HG03064 (cell line): ENCODE results near the gene TRIM10.
"Not testable (repeated sequence)": the region's sequence is repeated elsewhere in the genome, so short reads cannot be mapped to it uniquely, and the experiment has no call there.

Source experiments
- ATAC-seq: cut with Tn5 transposase; IDR thresholded peaks from one replicate; pipeline ENCODE4 v1.9.1; 2021; ENCODE audit warnings: low read depth; ENCODE audit not compliant: unreplicated experiment

The TRIM10 gene

GRCh38 chr6:30154709-30155519 is 6.1 kb downstream of the TRIM10 start:
- ATAC-seq, result no peak

GRCh38 chr6:30154061-30154460 is 7.0 kb downstream of the TRIM10 start:
- no peak for ATAC-seq

DNA sequence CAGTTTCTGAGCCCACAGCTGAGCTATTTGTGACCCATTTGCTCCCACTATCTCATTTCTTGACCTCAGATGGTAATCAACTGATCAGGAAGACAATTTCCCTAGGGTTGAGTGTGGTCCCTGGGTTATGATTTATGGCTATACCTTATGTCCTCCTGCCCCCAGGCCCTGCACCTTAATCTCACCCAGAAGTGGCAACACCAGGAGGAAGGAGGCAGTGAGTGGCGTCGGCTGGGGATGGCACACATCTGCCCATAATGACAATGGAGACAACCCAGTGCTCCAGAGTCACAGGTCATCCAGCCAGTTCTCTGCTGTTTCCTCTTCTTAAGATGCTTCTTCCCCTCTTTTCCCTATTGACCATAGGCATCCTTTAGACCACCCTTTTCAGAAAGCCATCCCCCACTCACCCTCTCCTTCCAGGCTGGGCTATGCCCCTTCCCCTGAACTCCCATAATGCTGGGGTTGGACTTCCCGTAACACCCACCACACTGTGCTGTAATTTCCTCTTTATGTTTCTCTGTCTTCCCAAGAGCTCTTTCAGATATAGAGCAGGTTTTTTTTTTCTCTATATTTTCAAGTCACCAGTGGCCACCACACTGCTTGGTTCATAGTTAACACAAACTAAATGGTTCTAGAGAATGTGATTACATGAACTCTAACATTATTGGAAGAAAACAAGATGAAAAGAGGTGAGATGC is 8.0 kb downstream of the TRIM10 start:
- ATAC-seq, result no peak

GRCh38 chr6:30152016-30152673 is 8.9 kb downstream of the TRIM10 start:
- ATAC-seq, result no peak

GRCh38 chr6:30151580-30151979 is 9.4 kb downstream of the TRIM10 start:
- ATAC-seq, result no peak

DNA sequence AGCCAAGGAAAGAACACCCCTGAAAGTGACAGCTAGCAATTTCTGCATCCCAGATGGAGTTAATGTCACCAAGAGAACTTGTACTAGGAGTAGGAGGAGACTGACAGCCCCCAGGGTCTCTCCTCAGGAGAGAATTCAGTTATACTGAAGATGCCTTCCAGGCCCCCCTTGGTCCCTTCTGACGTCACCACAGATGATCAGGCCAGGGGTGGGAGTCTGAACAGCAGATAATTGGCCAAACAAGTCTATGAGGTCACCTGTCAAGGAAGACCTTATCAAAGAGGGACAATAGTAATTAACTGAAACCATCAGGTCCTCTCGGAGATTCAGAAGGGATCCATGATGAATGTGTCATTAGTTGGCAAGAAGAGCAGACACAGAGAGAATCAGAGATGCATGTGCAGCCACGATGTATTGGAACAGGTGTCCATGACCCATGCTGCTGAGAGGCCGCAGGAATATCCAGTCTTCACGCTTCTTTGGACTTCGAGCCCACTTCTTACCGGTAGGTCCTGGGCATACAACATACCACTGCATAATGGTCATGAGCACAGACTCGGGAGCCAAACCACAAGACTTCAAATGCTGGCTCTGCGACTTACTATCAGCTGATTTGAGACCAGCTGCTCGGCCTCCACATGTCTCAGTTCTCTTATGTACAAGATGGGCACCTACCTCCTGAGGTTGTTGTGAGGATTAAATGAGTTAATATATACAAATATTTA is 10.2 kb downstream of the TRIM10 start:
- no peak for ATAC-seq

GRCh38 chr6:30149858-30150550 is 11.0 kb downstream of the TRIM10 start:
- ATAC-seq, result no peak

- ATAC-seq, result no peak
These were observed 11.8 kb downstream of the TRIM10 start for GRCh38 chr6:30149234-30149633.

GRCh38 chr6:30147096-30147495 is 13.9 kb downstream of the TRIM10 start:
- no peak for ATAC-seq

DNA sequence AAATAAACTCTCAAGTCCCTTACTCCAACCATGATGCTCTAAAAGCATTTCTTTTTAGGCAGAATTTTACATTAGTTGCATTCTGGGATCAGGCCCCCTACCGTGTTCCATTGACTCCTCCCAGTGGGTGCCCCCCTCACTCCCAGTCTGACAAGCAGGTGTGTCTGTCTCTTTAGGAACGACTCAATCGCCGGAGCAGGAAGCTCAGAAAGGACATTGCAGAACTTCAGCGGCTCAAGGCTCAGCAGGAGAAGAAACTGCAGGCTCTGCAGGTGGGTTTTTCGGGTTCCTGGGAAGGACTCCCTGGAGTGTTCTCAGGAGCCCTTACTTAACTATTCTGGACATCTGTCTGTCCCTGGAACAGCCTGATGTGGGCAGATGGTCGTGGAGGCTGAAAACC is 15.2 kb downstream of the TRIM10 start:
- no peak for ATAC-seq

DNA sequence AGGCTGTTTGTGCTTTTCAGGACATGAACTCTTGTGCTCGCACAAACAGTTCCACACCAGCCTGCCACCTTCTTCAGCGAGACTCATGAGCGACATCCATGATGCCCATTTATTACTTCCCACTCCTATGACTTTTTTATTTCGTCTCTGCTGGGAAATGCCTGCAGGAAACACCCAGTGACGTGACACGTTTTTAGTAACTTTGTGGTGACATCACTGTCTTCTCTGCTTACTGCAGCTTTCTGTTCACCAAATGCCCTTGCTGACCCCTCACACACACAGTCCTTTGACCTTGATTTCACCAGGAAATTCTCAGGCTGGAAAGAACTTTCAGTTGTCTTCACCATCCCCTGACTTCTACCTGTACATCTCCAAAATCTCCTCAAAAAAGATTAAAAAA is 16.2 kb downstream of the TRIM10 start:
- ATAC-seq, result no peak

- no peak for ATAC-seq
These were observed 17.2 kb downstream of the TRIM10 start for GRCh38 chr6:30143780-30144179.

DNA sequence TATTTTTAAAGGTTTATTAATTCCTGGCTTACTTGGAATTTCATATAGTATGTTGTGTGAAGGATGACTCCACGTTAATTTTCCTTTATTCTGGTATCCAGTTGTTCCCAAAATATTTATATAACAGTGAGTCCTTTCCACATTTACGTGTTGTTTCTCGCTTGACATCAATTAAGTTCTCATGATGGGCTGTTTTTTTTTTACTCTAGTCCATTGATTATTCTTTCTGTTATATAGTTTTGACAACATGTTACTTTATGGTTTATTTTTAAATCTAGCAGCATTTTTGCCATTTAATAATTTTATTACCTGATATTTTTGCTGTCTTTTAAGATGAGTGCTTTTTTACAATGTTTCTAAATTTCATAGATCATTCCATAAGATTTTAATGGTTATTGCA is 18.3 kb downstream of the TRIM10 start:
- ATAC-seq, result no peak

DNA sequence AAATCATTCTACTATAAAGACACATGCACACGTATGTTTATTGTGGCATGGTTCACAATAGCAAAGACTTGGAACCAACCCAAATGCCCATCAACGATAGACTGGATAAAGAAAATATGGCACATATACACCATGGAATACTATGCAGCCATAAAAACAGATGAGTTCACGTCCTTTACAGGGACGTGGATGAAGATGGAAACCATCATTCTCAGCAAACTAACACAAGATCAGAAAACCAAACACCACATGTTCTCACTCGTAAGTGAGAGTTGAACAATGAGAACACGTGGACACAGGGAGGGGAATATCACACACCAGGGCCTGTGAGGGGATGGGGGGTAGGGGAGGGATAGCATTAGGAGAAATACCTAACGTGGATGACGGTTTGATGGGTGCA is 20.8 kb downstream of the TRIM10 start:
- not testable (repeated sequence) for ATAC-seq

DNA sequence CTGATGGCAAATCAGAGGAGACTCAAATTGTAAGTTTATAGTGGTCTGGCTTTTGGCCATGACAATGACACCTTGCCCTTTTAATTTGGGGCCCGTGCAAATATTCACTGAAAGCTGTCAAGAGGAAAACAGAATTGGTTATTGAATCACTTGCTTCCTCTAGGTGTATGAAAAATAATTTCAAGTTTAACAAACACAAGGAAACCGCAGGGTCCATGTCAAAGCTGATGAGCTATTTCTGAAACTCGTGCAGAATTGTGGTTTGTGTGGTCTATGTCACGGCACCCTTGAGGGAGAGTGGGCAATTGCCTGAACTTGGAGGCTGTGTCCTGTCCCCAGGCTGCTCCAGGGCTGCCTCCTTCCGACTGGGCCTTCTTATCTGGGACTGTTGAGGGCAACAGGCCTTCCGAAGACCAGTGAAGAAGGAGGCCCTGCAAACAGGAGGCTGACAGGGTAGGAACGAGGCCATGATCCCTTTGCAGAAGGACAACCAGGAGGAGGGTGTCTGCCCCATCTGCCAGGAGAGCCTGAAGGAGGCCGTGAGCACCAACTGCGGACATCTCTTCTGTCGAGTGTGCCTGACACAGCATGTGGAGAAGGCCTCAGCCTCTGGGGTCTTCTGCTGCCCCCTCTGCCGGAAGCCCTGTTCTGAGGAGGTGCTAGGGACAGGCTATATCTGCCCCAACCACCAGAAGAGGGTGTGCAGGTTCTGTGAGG is 24.3 kb downstream of the TRIM10 start:
- no peak for ATAC-seq

- no peak for ATAC-seq
These were observed 25.3 kb downstream of the TRIM10 start, which contains the start of gene TRIM40 for GRCh38 chr6:30135757-30136156. Gene TRIM40 (plus strand): TSS chr6:30136140. CDS start chr6:30137037, 897 bp downstream.

- no peak for ATAC-seq
These were observed 25.9 kb downstream of the TRIM10 start for GRCh38 chr6:30135147-30135546.

- no peak for ATAC-seq
These were observed 29.0 kb downstream of the TRIM10 start for GRCh38 chr6:30131947-30132497.
